HG03460 (cell line): ENCODE measurements around the gene PHAX.
"Not testable (repeated sequence)": the region's sequence is repeated elsewhere in the genome, so short reads cannot be mapped to it uniquely, and the experiment has no call there.

Experiments used
- ATAC-seq: cut with Tn5 transposase; IDR thresholded peaks from one replicate; pipeline ENCODE4 v1.9.1; 2021; ENCODE audit not compliant: unreplicated experiment

Gene PHAX

GRCh38 chr5:126656401-126657007 is 55.8 kb downstream of the PHAX start:
- no peak for ATAC-seq

- no peak for ATAC-seq
Measured at GRCh38 chr5:126658561-126658960, 57.8 kb downstream of the PHAX start.

DNA sequence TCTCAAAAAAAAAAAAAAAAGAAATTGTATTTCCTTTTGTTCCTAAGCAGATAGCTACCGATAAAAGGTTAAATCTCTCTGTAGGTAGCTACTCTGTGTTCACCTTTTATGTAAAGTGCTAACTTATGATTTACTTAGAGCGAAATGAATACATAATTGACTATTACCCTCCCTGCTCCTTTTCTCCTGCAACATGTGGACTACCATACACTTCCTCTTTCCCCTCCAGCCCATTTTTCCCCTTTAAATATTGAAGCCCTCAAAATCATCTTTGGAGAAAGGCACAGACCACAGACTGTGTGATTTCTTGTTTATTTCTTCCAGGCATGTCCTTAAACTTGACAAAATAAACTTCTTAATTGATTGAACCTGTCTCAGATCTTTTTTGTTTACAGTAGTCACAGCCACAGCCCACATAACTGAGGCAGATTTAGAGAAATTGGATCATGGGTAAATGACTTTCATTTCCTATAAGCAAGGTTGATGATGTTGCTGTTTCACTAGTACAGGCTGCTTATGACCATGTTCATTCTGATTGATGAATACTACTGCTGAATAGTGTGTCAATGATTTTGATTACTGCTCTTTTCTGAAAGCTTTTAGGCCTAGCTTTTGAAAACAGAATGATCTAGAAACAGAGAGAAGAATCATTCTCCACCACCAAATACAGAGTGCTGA is 59.2 kb downstream of the PHAX start:
- no peak for ATAC-seq

DNA sequence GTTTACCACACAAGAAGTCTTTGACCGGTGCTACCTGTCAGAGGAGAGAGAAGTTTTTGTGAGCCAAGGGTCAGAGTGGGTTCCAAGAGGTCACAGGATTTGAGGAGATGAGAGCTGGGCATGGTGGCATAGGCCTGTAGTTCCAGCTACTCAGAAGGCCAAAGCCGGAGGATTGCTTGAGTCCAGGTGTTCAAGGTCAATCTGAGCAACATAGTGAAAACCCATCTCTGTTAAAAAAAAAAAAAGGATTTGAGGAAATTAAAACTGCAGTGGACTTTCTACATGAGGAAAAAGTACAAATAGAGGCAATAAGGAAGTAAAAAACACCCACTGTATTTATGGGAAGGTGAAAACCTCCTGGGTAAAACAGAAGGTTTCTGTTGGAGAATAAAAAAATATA is 63.8 kb downstream of the PHAX start:
- ATAC-seq, result no peak

DNA sequence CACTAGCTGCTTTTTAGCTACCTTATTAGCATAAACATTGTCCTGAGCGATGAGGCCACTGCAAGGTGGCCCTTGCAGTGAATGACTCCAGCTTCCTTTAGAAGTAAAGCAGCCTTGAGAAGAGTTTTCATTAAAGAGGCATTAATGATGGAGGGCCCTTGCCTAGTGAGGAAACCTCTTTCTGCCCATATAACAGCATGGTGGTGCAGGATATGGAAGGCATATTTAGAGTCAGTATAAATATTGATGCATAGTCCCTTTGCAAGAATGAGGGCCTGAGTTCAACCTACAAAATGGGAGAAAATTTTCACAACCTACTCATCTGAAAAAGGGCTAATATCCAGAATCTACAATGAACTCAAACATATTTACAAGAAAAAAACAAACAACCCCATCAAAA is 69.4 kb downstream of the PHAX start:
- not testable (repeated sequence) for ATAC-seq

- ATAC-seq, result not testable (repeated sequence)
Measured at GRCh38 chr5:126671681-126672080, 70.9 kb downstream of the PHAX start.

- no peak for ATAC-seq
Measured at GRCh38 chr5:126673477-126673876, 72.7 kb downstream of the PHAX start.

- ATAC-seq, result no peak
Measured at GRCh38 chr5:126674145-126674544, 73.4 kb downstream of the PHAX start.

DNA sequence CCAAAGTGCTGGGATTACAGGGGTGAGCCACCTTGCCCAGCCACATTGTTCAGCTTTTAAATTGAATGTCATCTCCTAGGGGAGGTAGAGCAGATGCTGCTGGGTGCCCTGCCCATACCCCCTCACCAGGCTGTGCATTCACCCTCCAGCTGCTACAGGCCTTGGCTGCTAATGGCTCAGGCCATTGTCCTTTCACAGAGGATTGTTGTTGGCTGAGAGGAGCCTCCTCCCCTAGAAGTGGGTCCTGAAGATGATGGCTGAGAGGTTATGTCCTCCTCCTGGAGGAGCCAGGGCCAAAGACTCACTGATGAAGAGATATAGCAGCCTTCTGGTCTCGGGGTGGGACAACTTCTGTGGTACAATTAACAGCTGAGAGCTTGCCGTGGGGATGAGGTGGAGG is 74.6 kb downstream of the PHAX start:
- no peak for ATAC-seq

GRCh38 chr5:126676195-126676624 is 75.5 kb downstream of the PHAX start:
- peak; percentile 80 for ATAC-seq
